DND-41 (cell line): ENCODE data around the gene GOLGA8J.

Source experiments
- CTCF ChIP-seq: IDR thresholded peaks from 2 replicates; pipeline ENCODE4 v1.5.1; 2012; ENCODE audit warnings: borderline replicate concordance, low read length, moderate library complexity, mild to moderate bottlenecking; ENCODE audit not compliant: poor library complexity, severe bottlenecking; ENCODE audit errors: extremely low read depth
- EZH2 ChIP-seq: IDR thresholded peaks from 3 replicates; pipeline ENCODE4 v1.6.1; 2012; ENCODE audit warnings: borderline replicate concordance, low read depth, mild to moderate bottlenecking, moderate library complexity, low read length, inconsistent platforms; ENCODE audit not compliant: severe bottlenecking

- no peak for TF ChIP-seq CTCF
- no peak for TF ChIP-seq EZH2
Observed at GRCh38 chr15:30072630-30073029, 10.1 kb upstream of the GOLGA8J start.
